K562 (cell line): ENCODE data around the gene ASS1. TPM values are rescaled to one million over a fixed set of nuclear protein-coding genes. Genes with fewer than 3 reads are reported as not detected.

ENCODE experiments used
- ARID1B ChIP-seq: fragments of 450-650 bp; IDR thresholded peaks from 2 replicates; pipeline ENCODE4 v1.6.1; 2016; ENCODE audit warnings: antibody characterized with exemption, mild to moderate bottlenecking, inconsistent platforms
- CAMTA2 ChIP-seq: fragments of 250-450 bp; sonication (Bioruptor Pico); conservative IDR thresholded peaks from 2 replicates; pipeline ENCODE4 v1.5.1; 2022
- ELF1 ChIP-seq: fragments of 200-800 bp; sonication (Bioruptor generic); IDR thresholded peaks from 2 replicates; pipeline ENCODE4 v1.6.1; 2016; ENCODE audit warnings: missing genetic modification characterization, missing compliant biosample characterization
- FOXK2 ChIP-seq, 2 experiments: fragments of 450-650 bp; IDR thresholded peaks in 1 of 2; conservative IDR thresholded peaks in 1 of 2; 2 replicates each; pipeline ENCODE4 v1.6.1; 2016; ENCODE audit warnings: low read depth in 2 of 2, mild to moderate bottlenecking in 1 of 2
- GTF2A2 ChIP-seq: IDR thresholded peaks from 2 replicates; pipeline ENCODE4 v1.6.1; 2016; ENCODE audit warnings: mild to moderate bottlenecking, missing genetic modification characterization, missing compliant biosample characterization
- HES1 ChIP-seq: fragments of 450-650 bp; IDR thresholded peaks from 2 replicates; pipeline ENCODE4 v1.6.1; 2016; ENCODE audit warnings: low read depth, mild to moderate bottlenecking, moderate library complexity
- KDM1A ChIP-seq, 2 experiments: fragments of 450-650 bp; IDR thresholded peaks; 2 replicates each; pipeline ENCODE4 v1.6.1; 2016; ENCODE audit warnings: mild to moderate bottlenecking in 2 of 2
- NCOR1 ChIP-seq: fragments of 450-650 bp; IDR thresholded peaks from 2 replicates; pipeline ENCODE4 v1.6.1; 2016; ENCODE audit warnings: mild to moderate bottlenecking, moderate library complexity
- NELFE ChIP-seq: IDR thresholded peaks from 2 replicates; pipeline ENCODE4 v1.6.1; 2011; ENCODE audit warnings: mild to moderate bottlenecking; ENCODE audit not compliant: insufficient read depth, insufficient read length
- NR2C2 ChIP-seq, 2 experiments: fragments of 200-800 bp in 1 of 2; sonication (Bioruptor generic) in 1 of 2; sonication (generic) in 1 of 2; formaldehyde crosslinking in 1 of 2; IDR thresholded peaks; 2 replicates each; pipeline versions ENCODE4 v1.6.1 to v1.8.0; 2016 to 2022; ENCODE audit warnings: mild to moderate bottlenecking in 1 of 2, missing compliant biosample characterization in 1 of 2, missing genetic modification characterization in 1 of 2, missing genetic modification reagents in 1 of 2
- PBX2 ChIP-seq, 2 experiments: IDR thresholded peaks in 1 of 2; conservative IDR thresholded peaks in 1 of 2; 2 replicates each; pipeline ENCODE4 v1.6.1; 2016; ENCODE audit warnings: low read depth in 2 of 2, mild to moderate bottlenecking in 1 of 2, missing compliant biosample characterization in 1 of 2, missing genetic modification characterization in 1 of 2, moderate library complexity in 1 of 2
- PHB ChIP-seq: fragments of 250-450 bp; sonication (Bioruptor Pico); IDR thresholded peaks from 2 replicates; pipeline ENCODE4 v1.5.0; 2021
- POLR3G ChIP-seq: IDR thresholded peaks from 2 replicates; pipeline ENCODE4 v1.6.1; 2011; ENCODE audit not compliant: insufficient read length, insufficient replicate concordance; ENCODE audit errors: extremely low read depth
- PREB ChIP-seq: sonication (generic); formaldehyde crosslinking; IDR thresholded peaks from 2 replicates; pipeline ENCODE4 v1.8.1; 2023; ENCODE audit warnings: mild to moderate bottlenecking, missing genetic modification reagents
- RFX5 ChIP-seq: IDR thresholded peaks from 2 replicates; pipeline ENCODE4 v1.6.1; 2011; ENCODE audit warnings: low read depth, mild to moderate bottlenecking, improper control_type of control experiment, low read length
- ZBTB1 ChIP-seq: sonication (generic); formaldehyde crosslinking; IDR thresholded peaks from 2 replicates; pipeline ENCODE4 v1.8.1; 2023; ENCODE audit warnings: missing genetic modification reagents, low read depth, mild to moderate bottlenecking, borderline replicate concordance
- ZNF197 ChIP-seq: fragments of 200-800 bp; sonication (Bioruptor generic); IDR thresholded peaks from 2 replicates; pipeline ENCODE4 v1.6.1; 2016; ENCODE audit warnings: low read depth, missing genetic modification characterization, missing compliant biosample characterization
- ZNF224 ChIP-seq: sonication (generic); formaldehyde crosslinking; IDR thresholded peaks from 2 replicates; pipeline ENCODE4 v1.8.0; 2022; ENCODE audit warnings: mild to moderate bottlenecking, missing genetic modification reagents
- ZNF316 ChIP-seq: fragments of 450-650 bp; IDR thresholded peaks from 2 replicates; pipeline ENCODE4 v1.6.1; 2016
- ZNF395 ChIP-seq: fragments of 200-800 bp; sonication (Bioruptor generic); IDR thresholded peaks from 2 replicates; pipeline ENCODE4 v1.6.1; 2017; ENCODE audit warnings: missing genetic modification characterization, missing compliant biosample characterization
- ZNF41 ChIP-seq: fragments of 250-450 bp; sonication (Bioruptor Pico); conservative IDR thresholded peaks from 2 replicates; pipeline ENCODE4 v1.4.0; 2020; ENCODE audit warnings: mild to moderate bottlenecking
- ZNF79 ChIP-seq: fragments of 250-450 bp; sonication (Bioruptor Pico); IDR thresholded peaks from 2 replicates; pipeline ENCODE4 v1.4.0; 2020; ENCODE audit warnings: low read depth, mild to moderate bottlenecking, moderate library complexity
- polyA plus RNA-seq, 8 experiments: library from polyadenylated mRNA; depleted of rRNA in 4 of 8; stranded (reverse) in 5 of 8; unstranded in 3 of 8; fragments of >200 nt; fragmentation: Nextera tagmentation in 2 of 8; fragmentation: Illumina TruSeq in 1 of 8; extraction: Ambion mirVana in 2 of 8; extraction: Trizol in 1 of 8; gene quantifications; 2 replicates each; pipeline versions ENCODE4 v1.2.1 to v1.2.3, GENCODE V29; 2011 to 2014; ENCODE audit warnings: inconsistent platforms in 1 of 8, missing spikeins in 1 of 8
- total RNA-seq, 7 experiments: library from RNA; depleted of rRNA in 6 of 7; stranded (reverse); fragments of >200 nt in 6 of 7; fragmentation: Illumina TruSeq in 2 of 7; extraction: Trizol in 2 of 7; gene quantifications; 2 replicates each; pipeline versions ENCODE4 v1.2.1 to v1.2.3, GENCODE V29; 2011 to 2021; ENCODE audit warnings: low replicate concordance in 1 of 7

Gene ASS1
- total and polyA plus RNA-seq, 9 of the 15 experiments (the other 6 are each of a cell fraction or from before 2014, with no cell fraction given), result 1.5 to 5.7 (median 3.7) TPM

- peak; percentile 97 for TF ChIP-seq HES1
- TF ChIP-seq ELF1 (tag), result peak; percentile 79
- TF ChIP-seq NCOR1, result peak; percentile 98
- no peak for TF ChIP-seq CAMTA2 (CRISPR knock-in tag)
- TF ChIP-seq ZNF197, result 0 out of 2 replicates have a peak, but pooled peaks have one; percentile 71
- TF ChIP-seq ZNF316, result no peak
- no peak for TF ChIP-seq POLR3G
- TF ChIP-seq NELFE, result no peak
- TF ChIP-seq PBX2 (CRISPR knock-in tag; IDR thresholded peaks at IDR 0.05; ENCODE audit: low read depth), result no peak
- 0 out of 2 replicates have a peak, but pooled peaks have one; percentile 19 for TF ChIP-seq PBX2 (tag; conservative IDR thresholded peaks at IDR 0.05; ENCODE audit: low read depth)
- peak; percentile 39; the same call in 1 of the 2 replicates for TF ChIP-seq NR2C2 (CRISPR knock-in tag; IDR thresholded peaks at IDR 0.05)
- TF ChIP-seq NR2C2 (tag; IDR thresholded peaks at IDR 0.05), result peak; percentile 93
- TF ChIP-seq ZNF395 (CRISPR knock-in tag), result peak; percentile 82
- no peak for TF ChIP-seq GTF2A2 (tag)
- peak; percentile 99 for TF ChIP-seq ARID1B
- TF ChIP-seq ZNF224 (CRISPR knock-in tag), result no peak
- TF ChIP-seq ZBTB1 (CRISPR knock-in tag), result peak; percentile 55; the same call in 1 of the 2 replicates
- no peak for TF ChIP-seq RFX5
- TF ChIP-seq ZNF41 (CRISPR knock-in tag), result 0 out of 2 replicates have a peak, but pooled peaks have one; percentile 29
- no peak for TF ChIP-seq ZNF79 (CRISPR knock-in tag)
- TF ChIP-seq PHB (CRISPR knock-in tag), result no peak
- TF ChIP-seq PREB (CRISPR knock-in tag), result no peak
- TF ChIP-seq KDM1A (IDR thresholded peaks at IDR 0.05), result peak; percentile 99
- peak; percentile 48 to 76; a peak in 1 of 4 replicates for TF ChIP-seq FOXK2 (conservative IDR thresholded peaks at IDR 0.05 in 1 of 2, IDR thresholded peaks at IDR 0.05 in 1 of 2; ENCODE audit: low read depth in 2 of 2)
Measured at GRCh38 chr9:130537346-130538050, 92.7 kb downstream of the ASS1 start (continued).
